ENCODE measurements around the gene IGSF23. TPM values are rescaled to one million over a fixed set of nuclear protein-coding genes. Genes with fewer than 3 reads are reported as not detected.

IGSF23 gene
- total and polyA plus RNA-seq, 2 experiments from 2014 or later, result not detected

DNA sequence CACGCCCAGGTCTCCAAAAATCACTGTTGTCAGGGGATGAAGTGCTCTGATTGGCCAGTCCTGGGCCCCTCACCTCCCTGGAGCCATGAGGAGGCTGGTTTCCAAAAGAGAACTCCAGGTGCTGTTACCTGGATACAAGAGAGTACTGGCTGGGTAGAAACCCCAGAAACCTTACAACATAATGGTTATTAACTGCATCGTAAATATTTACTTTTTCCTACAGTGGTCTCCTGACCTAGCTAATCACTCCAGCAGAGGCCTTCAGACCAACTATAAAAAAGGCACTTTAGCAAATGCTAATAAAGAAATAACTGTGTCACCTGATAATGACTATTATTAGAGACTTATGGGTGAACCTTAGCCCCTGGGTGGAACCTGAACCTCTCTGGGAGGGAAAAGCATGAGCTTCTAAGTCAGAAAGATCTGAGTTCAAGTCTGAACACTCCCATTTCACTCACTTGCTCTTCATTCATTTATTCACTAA, 1.5 kb upstream of the IGSF23 start (continued):
- TF ChIP-seq, protein P1, sequence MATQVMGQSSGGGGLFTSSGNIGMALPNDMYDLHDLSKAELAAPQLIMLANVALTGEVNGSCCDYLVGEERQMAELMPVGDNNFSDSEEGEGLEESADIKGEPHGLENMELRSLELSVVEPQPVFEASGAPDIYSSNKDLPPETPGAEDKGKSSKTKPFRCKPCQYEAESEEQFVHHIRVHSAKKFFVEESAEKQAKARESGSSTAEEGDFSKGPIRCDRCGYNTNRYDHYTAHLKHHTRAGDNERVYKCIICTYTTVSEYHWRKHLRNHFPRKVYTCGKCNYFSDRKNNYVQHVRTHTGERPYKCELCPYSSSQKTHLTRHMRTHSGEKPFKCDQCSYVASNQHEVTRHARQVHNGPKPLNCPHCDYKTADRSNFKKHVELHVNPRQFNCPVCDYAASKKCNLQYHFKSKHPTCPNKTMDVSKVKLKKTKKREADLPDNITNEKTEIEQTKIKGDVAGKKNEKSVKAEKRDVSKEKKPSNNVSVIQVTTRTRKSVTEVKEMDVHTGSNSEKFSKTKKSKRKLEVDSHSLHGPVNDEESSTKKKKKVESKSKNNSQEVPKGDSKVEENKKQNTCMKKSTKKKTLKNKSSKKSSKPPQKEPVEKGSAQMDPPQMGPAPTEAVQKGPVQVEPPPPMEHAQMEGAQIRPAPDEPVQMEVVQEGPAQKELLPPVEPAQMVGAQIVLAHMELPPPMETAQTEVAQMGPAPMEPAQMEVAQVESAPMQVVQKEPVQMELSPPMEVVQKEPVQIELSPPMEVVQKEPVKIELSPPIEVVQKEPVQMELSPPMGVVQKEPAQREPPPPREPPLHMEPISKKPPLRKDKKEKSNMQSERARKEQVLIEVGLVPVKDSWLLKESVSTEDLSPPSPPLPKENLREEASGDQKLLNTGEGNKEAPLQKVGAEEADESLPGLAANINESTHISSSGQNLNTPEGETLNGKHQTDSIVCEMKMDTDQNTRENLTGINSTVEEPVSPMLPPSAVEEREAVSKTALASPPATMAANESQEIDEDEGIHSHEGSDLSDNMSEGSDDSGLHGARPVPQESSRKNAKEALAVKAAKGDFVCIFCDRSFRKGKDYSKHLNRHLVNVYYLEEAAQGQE (IDR thresholded peaks at IDR 0.05; ENCODE audit: unreplicated experiment), result no peak
- TF ChIP-seq CREB1 (CRISPR knock-in tag; IDR thresholded peaks at IDR 0.05; ENCODE audit: low read depth) (no peak), EZH2phosphoT487 (IDR thresholded peaks at IDR 0.05; ENCODE audit: unreplicated experiment) (no peak)

DNA sequence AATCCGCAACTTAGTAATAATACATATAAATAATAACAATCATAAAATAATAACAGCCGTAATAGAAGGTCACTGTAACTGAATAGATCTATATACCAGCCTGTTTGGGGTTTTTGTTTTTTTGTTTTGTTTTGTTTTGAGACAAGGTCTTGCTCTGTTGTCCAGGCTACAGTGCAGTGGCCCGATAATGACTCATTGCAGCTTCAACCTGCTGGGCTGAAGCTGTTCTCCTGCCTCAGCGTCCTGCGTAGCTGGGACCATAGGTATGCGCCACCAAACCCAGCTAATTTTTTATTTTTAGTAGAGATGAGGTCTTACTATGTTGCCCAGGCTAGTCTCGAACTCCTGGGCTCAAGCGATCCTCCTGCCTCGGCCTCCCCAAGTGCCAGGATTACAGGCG, 950 bp downstream of the IGSF23 start:
- Mint-ChIP-seq H3K4me1 (peaks cover 2% of the 10 kb centered on the region; the same call in 1 of the 3 replicates), H3K27me3 (ENCODE audit: insufficient read depth, low read depth, poor library complexity) (peaks cover 3% of the 10 kb centered on the region), H3K9me3 (no peaks in the 10 kb centered on the region), H3K4me3 (no peak overlapping the region), H3K36me3 (ENCODE audit: low read depth) (no peaks in the 10 kb centered on the region), H3K27ac (no peak overlapping the region)
- H3K27me3 ChIP-seq (ENCODE audit: insufficient read depth), result no peaks in the 10 kb centered on the region
- H3K9me2 ChIP-seq (ENCODE audit: insufficient read depth), result 0 out of 2 replicates have a peak, but pooled peaks cover 4% of the 10 kb centered on the region
- H3K27ac ChIP-seq (ENCODE audit: low read depth), result no peak overlapping the region
- peaks cover 4% of the 10 kb centered on the region; the same call in 1 of the 2 replicates for H3K4me1 ChIP-seq (ENCODE audit: insufficient read depth)
- H3F3A ChIP-seq (replicated peaks; ENCODE audit: low read depth), result no peaks in the 10 kb centered on the region
- DNase-seq (ENCODE audit: low spot score) (no peak), ATAC-seq (no peak)
- H4K20me1 ChIP-seq (replicated peaks; ENCODE audit: insufficient read depth), result no peaks in the 10 kb centered on the region
- no peaks in the 10 kb centered on the region for H3K36me3 ChIP-seq (ENCODE audit: insufficient read depth)
- no peaks in the 10 kb centered on the region for H3K79me2 ChIP-seq (replicated peaks; ENCODE audit: insufficient read depth)
- H2AFZ ChIP-seq, result no peak overlapping the region
- H3K4me2 ChIP-seq, result no peak overlapping the region
- H3K4me3 ChIP-seq, result no peak overlapping the region
- TF ChIP-seq JUNB (IDR thresholded peaks at IDR 0.05; ENCODE audit: unreplicated experiment), result no peak
- TF ChIP-seq, protein P1 (IDR thresholded peaks at IDR 0.05; ENCODE audit: unreplicated experiment), result no peak
- TF ChIP-seq EZH2 (IDR thresholded peaks at IDR 0.05; ENCODE audit: low read depth, unreplicated experiment), result no peak
- TF ChIP-seq ZNF331 (CRISPR knock-in tag; IDR thresholded peaks at IDR 0.05; ENCODE audit: low read depth), result no peak
- TF ChIP-seq EZH2phosphoT487 (IDR thresholded peaks at IDR 0.05; ENCODE audit: unreplicated experiment), result no peak
- TF ChIP-seq, protein P2, sequence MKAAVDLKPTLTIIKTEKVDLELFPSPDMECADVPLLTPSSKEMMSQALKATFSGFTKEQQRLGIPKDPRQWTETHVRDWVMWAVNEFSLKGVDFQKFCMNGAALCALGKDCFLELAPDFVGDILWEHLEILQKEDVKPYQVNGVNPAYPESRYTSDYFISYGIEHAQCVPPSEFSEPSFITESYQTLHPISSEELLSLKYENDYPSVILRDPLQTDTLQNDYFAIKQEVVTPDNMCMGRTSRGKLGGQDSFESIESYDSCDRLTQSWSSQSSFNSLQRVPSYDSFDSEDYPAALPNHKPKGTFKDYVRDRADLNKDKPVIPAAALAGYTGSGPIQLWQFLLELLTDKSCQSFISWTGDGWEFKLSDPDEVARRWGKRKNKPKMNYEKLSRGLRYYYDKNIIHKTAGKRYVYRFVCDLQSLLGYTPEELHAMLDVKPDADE (IDR thresholded peaks at IDR 0.05), result no peak
- TF ChIP-seq CREB1 (CRISPR knock-in tag; IDR thresholded peaks at IDR 0.05; ENCODE audit: low read depth), result no peak
- TF ChIP-seq, protein P3, sequence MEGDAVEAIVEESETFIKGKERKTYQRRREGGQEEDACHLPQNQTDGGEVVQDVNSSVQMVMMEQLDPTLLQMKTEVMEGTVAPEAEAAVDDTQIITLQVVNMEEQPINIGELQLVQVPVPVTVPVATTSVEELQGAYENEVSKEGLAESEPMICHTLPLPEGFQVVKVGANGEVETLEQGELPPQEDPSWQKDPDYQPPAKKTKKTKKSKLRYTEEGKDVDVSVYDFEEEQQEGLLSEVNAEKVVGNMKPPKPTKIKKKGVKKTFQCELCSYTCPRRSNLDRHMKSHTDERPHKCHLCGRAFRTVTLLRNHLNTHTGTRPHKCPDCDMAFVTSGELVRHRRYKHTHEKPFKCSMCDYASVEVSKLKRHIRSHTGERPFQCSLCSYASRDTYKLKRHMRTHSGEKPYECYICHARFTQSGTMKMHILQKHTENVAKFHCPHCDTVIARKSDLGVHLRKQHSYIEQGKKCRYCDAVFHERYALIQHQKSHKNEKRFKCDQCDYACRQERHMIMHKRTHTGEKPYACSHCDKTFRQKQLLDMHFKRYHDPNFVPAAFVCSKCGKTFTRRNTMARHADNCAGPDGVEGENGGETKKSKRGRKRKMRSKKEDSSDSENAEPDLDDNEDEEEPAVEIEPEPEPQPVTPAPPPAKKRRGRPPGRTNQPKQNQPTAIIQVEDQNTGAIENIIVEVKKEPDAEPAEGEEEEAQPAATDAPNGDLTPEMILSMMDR (conservative IDR thresholded peaks at IDR 0.05; ENCODE audit: low read depth in 2 of 2), result no peak
- TF ChIP-seq POLR2AphosphoS5 (IDR thresholded peaks at IDR 0.05; ENCODE audit: low read depth), result no peak

Measured in GM23338 (cell line).